ENCODE data around the gene CDHR1.

DNA sequence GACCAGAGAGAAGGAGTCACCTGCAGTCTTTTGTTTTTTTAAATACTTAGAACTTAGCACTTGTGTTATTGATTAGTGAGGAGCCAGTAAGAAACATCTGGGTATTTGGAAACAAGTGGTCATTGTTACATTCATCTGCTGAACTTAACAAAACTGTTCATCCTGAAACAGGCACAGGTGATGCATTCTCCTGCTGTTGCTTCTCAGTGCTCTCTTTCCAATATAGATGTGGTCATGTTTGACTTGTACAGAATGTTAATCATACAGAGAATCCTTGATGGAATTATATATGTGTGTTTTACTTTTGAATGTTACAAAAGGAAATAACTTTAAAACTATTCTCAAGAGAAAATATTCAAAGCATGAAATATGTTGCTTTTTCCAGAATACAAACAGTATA lies 41.6 kb upstream of the CDHR1 start:
- TF ChIP-seq POLR2A (IDR thresholded peaks at IDR 0.05; ENCODE audit: low read depth, low read length): no peak
- TF ChIP-seq PAX5 (IDR thresholded peaks at IDR 0.05; ENCODE audit: insufficient read depth, low read length, severe bottlenecking): no peak
- TF ChIP-seq TAF1 (IDR thresholded peaks at IDR 0.05; ENCODE audit: low read depth, low read length): no peak
- TF ChIP-seq POLR2AphosphoS5 (IDR thresholded peaks at IDR 0.05; ENCODE audit: low read depth, low read length): no peak

Data from GM12891 (cell line).